MM.1S (cell line): ENCODE measurements around the gene CDH4.

ENCODE experiments used
- CTCF ChIP-seq: fragments of 300-600 bp; sonication (generic); IDR thresholded peaks from 2 replicates; pipeline ENCODE4 v1.5.1; 2016; ENCODE audit warnings: antibody characterized with exemption, low read length, mixed read lengths
- EZH2 ChIP-seq: fragments of 300-600 bp; sonication (generic); optimal IDR thresholded peaks from 2 replicates; pipeline ENCODE3; 2017; ENCODE audit warnings: low read depth, mild to moderate bottlenecking, antibody characterized with exemption, low read length, mixed read lengths
- EZH2phosphoT487 ChIP-seq: fragments of 300-600 bp; sonication (generic); IDR thresholded peaks from 2 replicates; pipeline ENCODE4 v1.6.1; 2018; ENCODE audit warnings: antibody characterized with exemption, low read length

DNA sequence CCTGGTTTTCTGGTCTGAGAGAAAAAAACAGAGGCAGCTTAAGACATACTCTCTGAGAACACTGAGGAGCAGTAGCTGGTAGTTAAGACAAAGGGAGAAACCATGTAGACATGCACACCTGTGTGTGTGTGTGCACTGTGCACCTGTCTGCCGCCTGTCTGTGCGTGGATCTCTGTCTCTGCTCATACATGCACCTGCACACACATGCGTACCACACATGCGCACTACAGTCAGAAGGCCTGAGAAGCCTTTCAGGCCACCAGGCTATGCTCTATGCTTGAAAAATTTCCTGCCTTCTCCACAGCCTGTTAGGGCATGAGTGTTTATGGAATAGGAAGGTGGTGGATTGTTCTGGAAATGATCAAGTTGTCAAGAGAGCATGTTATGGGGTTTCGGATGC is 103.5 kb downstream of the CDH4 start:
- no peak for TF ChIP-seq EZH2
- no peak for TF ChIP-seq CTCF
- no peak for TF ChIP-seq EZH2phosphoT487
